Mammary epithelial cell (primary cell): ENCODE results near the gene AHDC1.

ENCODE experiments used
- EZH2 ChIP-seq: IDR thresholded peaks from 2 replicates; pipeline ENCODE4 v1.6.1; 2012; ENCODE audit warnings: low read length, inconsistent platforms, borderline replicate concordance
- TF ChIP-seq, protein P1 (sequence below), 2 donors: IDR thresholded peaks in 1 of 2; conservative IDR thresholded peaks in 1 of 2; 2 replicates each; pipeline ENCODE4 v1.5.1; 2011 to 2012; ENCODE audit warnings: inconsistent platforms in 2 of 2, low read length in 2 of 2, mild to moderate bottlenecking in 2 of 2, control low read depth in 1 of 2, low read depth in 1 of 2; ENCODE audit not compliant: insufficient read depth in 1 of 2; ENCODE audit errors: extremely low read depth in 1 of 2

DNA sequence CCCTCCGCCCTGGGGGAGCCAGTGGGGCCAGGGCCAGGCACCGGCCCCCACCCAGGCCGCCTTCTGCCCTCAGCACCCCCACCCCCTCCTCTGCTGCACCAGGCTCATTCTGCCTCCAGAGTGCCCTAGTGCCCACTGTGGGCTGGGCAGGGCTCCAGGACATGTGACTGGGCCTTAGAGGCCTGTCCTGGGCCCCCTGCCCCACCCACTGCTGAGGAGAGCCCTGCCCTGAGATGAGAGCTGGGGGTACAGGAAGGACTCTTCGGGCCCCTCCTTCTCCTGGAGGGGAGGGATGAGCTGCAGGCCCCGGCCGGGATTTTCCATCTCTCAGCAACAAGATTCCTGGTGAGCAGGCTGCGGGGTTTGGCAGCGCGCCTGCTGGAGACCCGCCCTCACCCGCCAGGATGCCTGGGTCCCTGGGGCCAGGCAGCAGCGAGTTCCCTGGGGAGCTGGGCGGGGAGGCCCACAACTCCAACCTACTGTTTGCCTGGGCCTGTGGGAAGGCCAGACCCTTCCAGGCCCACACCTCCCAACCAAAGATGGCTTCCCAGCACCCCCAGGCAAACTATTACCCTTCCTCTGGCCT, 14.0 kb downstream of the AHDC1 start:
- TF ChIP-seq, protein P1, sequence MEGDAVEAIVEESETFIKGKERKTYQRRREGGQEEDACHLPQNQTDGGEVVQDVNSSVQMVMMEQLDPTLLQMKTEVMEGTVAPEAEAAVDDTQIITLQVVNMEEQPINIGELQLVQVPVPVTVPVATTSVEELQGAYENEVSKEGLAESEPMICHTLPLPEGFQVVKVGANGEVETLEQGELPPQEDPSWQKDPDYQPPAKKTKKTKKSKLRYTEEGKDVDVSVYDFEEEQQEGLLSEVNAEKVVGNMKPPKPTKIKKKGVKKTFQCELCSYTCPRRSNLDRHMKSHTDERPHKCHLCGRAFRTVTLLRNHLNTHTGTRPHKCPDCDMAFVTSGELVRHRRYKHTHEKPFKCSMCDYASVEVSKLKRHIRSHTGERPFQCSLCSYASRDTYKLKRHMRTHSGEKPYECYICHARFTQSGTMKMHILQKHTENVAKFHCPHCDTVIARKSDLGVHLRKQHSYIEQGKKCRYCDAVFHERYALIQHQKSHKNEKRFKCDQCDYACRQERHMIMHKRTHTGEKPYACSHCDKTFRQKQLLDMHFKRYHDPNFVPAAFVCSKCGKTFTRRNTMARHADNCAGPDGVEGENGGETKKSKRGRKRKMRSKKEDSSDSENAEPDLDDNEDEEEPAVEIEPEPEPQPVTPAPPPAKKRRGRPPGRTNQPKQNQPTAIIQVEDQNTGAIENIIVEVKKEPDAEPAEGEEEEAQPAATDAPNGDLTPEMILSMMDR (conservative IDR thresholded peaks at IDR 0.05 in 1 of 2, IDR thresholded peaks at IDR 0.05 in 1 of 2; ENCODE audit: extremely low read depth in 1 of 2, insufficient read depth in 1 of 2, low read depth in 1 of 2, low read length in 2 of 2) = no peak
- no peak for TF ChIP-seq EZH2
